Neural cell (in vitro differentiated cells): ENCODE results near the gene PADI2. TPM values are rescaled to one million over a fixed set of nuclear protein-coding genes. Genes with fewer than 3 reads are reported as not detected.

Experiments used
- H2AFZ ChIP-seq: fragments of 200-600, 300-800 bp; sonication (generic), shearing (Covaris generic); 2 replicates; pipeline ENCODE4 v1.6.0; 2014; ENCODE audit warnings: low read depth, mild to moderate bottlenecking, antibody characterized with exemption, low read length, moderate library complexity
- H3F3A ChIP-seq: fragments of 200-600 bp; shearing (Covaris generic); 2 replicates; pipeline ENCODE4 v1.6.1; 2016; ENCODE audit warnings: mild to moderate bottlenecking, moderate library complexity, mixed read lengths, antibody characterized with exemption, low read length; ENCODE audit not compliant: insufficient read depth, poor library complexity, severe bottlenecking
- H3K27ac ChIP-seq: fragments of 200-600, 300-800 bp; sonication (generic), shearing (Covaris generic); 2 replicates; pipeline ENCODE4 v1.5.1; 2014; ENCODE audit warnings: mild to moderate bottlenecking, low read length, moderate library complexity
- H3K27me3 ChIP-seq: fragments of 300-800, 200-600 bp; sonication (generic), shearing (Covaris generic); 2 replicates; pipeline ENCODE4 v1.6.0; 2014; ENCODE audit warnings: mild to moderate bottlenecking, low read depth, low read length, moderate library complexity; ENCODE audit not compliant: insufficient read depth
- H3K36me3 ChIP-seq: fragments of 300-800, 200-600 bp; sonication (generic), shearing (Covaris generic); 2 replicates; pipeline ENCODE4 v1.5.1; 2014; ENCODE audit warnings: mild to moderate bottlenecking, antibody characterized with exemption, low read length, moderate library complexity; ENCODE audit not compliant: insufficient read depth
- H3K4me2 ChIP-seq: fragments of 300-800, 200-600 bp; sonication (generic), shearing (Covaris generic); 2 replicates; pipeline ENCODE4 v1.6.0; 2014; ENCODE audit warnings: mild to moderate bottlenecking, low read length
- H3K4me3 ChIP-seq: fragments of 300-800, 200-600 bp; sonication (generic), shearing (Covaris generic); 2 replicates; pipeline ENCODE4 v1.5.1; 2014; ENCODE audit warnings: mild to moderate bottlenecking, low read length, moderate library complexity
- H3K79me2 ChIP-seq: fragments of 200-600 bp; shearing (Covaris generic); replicated peaks from 2 replicates; pipeline ENCODE4 v1.6.0; 2014; ENCODE audit warnings: mild to moderate bottlenecking, low read length, moderate library complexity; ENCODE audit not compliant: insufficient read depth
- H3K9ac ChIP-seq: fragments of 300-800, 200-600 bp; sonication (generic), shearing (Covaris generic); 2 replicates; pipeline ENCODE4 v1.6.1; 2016; ENCODE audit warnings: mild to moderate bottlenecking, low read length, mixed read lengths
- H3K9me2 ChIP-seq: fragments of 200-600 bp; shearing (Covaris generic); 2 replicates; pipeline ENCODE4 v1.6.1; 2016; ENCODE audit warnings: mild to moderate bottlenecking, low read length, mixed read lengths; ENCODE audit not compliant: insufficient read depth
- H3K9me3 ChIP-seq: fragments of 200-600, 300-800 bp; sonication (generic), shearing (Covaris generic); 2 replicates; pipeline ENCODE4 v1.6.1; 2016; ENCODE audit warnings: mild to moderate bottlenecking, mixed run types, low read length, moderate library complexity, mixed read lengths
- H4K20me1 ChIP-seq: fragments of 200-600 bp; shearing (Covaris generic); 2 replicates; pipeline ENCODE4 v1.6.1; 2016; ENCODE audit warnings: mild to moderate bottlenecking, mixed run types; ENCODE audit not compliant: insufficient read depth
- CTCF ChIP-seq: fragments of 450-650 bp; IDR thresholded peaks from 2 replicates; pipeline ENCODE4 v1.5.1; 2014; ENCODE audit warnings: antibody characterized with exemption, mild to moderate bottlenecking, moderate library complexity; ENCODE audit not compliant: poor library complexity, severe bottlenecking
- EP300 ChIP-seq: fragments of 450-650 bp; conservative IDR thresholded peaks from 2 replicates; pipeline ENCODE4 v1.6.1; 2014; ENCODE audit warnings: antibody characterized with exemption, mild to moderate bottlenecking, moderate library complexity; ENCODE audit not compliant: poor library complexity, severe bottlenecking
- EZH2 ChIP-seq: fragments of 200-600, 300-800 bp; shearing (Covaris generic), sonication (generic); IDR thresholded peaks from 2 replicates; pipeline ENCODE4 v1.6.1; 2014; ENCODE audit warnings: antibody characterized with exemption, low read length, borderline replicate concordance, mild to moderate bottlenecking; ENCODE audit not compliant: insufficient read depth, poor library complexity, severe bottlenecking
- MXI1 ChIP-seq: fragments of 450-650 bp; conservative IDR thresholded peaks from 2 replicates; pipeline ENCODE4 v1.6.1; 2014; ENCODE audit warnings: antibody characterized with exemption, mild to moderate bottlenecking; ENCODE audit not compliant: poor library complexity, severe bottlenecking
- POLR2AphosphoS5 ChIP-seq: IDR thresholded peaks from 2 replicates; pipeline ENCODE4 v1.6.1; 2012
- RAD21 ChIP-seq: fragments of 450-650 bp; conservative IDR thresholded peaks from 2 replicates; pipeline ENCODE4 v1.6.1; 2014; ENCODE audit warnings: antibody characterized with exemption, mild to moderate bottlenecking, moderate library complexity
- REST ChIP-seq: IDR thresholded peaks from 2 replicates; pipeline ENCODE4 v1.6.1; 2012; ENCODE audit warnings: borderline replicate concordance
- SMC3 ChIP-seq: fragments of 450-650 bp; conservative IDR thresholded peaks from 2 replicates; pipeline ENCODE4 v1.6.1; 2014; ENCODE audit warnings: antibody characterized with exemption, mild to moderate bottlenecking, moderate library complexity; ENCODE audit not compliant: poor library complexity
- TAF1 ChIP-seq: IDR thresholded peaks from 2 replicates; pipeline ENCODE4 v1.6.1; 2012; ENCODE audit warnings: low read depth
- polyA plus RNA-seq: library from polyadenylated mRNA; depleted of rRNA; stranded (reverse); fragments of >200 nt; gene quantifications from 2 replicates; pipeline ENCODE4 v1.2.3, GENCODE V29; 2014

Gene PADI2
- polyA plus RNA-seq, 1 donor from 2014 or later: 1.6 TPM

- H3F3A ChIP-seq: no peaks in the 10 kb centered on the region
- H3K9me2 ChIP-seq: no peaks in the 10 kb centered on the region
- H4K20me1 ChIP-seq: no peaks in the 10 kb centered on the region
- no peaks in the 10 kb centered on the region for H3K9me3 ChIP-seq
- no peak overlapping the region for H3K27ac ChIP-seq
- H3K79me2 ChIP-seq: no peaks in the 10 kb centered on the region
- H3K4me3 ChIP-seq: no peak overlapping the region
- H3K36me3 ChIP-seq: no peaks in the 10 kb centered on the region
- H2AFZ ChIP-seq: no peak overlapping the region
- no peak overlapping the region for H3K9ac ChIP-seq
- no peaks in the 10 kb centered on the region for H3K27me3 ChIP-seq
- TF ChIP-seq SMC3 (no peak), REST (no peak), TAF1 (no peak), RAD21 (no peak), EZH2 (no peak), POLR2AphosphoS5 (no peak), CTCF (no peak), EP300 (no peak), MXI1 (no peak)
- no peak overlapping the region for H3K4me2 ChIP-seq
Observed at GRCh38 chr1:17095141-17095540, 24.1 kb downstream of the PADI2 start.

- Histone ChIP-seq H3K9ac (no peak overlapping the region), H3K36me3 (no peaks in the 10 kb centered on the region), H3K4me3 (no peak overlapping the region), H3F3A (no peaks in the 10 kb centered on the region), H3K27me3 (no peaks in the 10 kb centered on the region), H2AFZ (no peak overlapping the region), H3K9me2 (no peaks in the 10 kb centered on the region), H3K9me3 (no peaks in the 10 kb centered on the region), H3K27ac (no peak overlapping the region), H4K20me1 (no peaks in the 10 kb centered on the region), H3K79me2 (no peaks in the 10 kb centered on the region), H3K4me2 (no peak overlapping the region)
- no peak for TF ChIP-seq CTCF
- no peak for TF ChIP-seq TAF1
- no peak for TF ChIP-seq RAD21
- TF ChIP-seq SMC3: no peak
- no peak for TF ChIP-seq REST
- TF ChIP-seq EZH2: no peak
- TF ChIP-seq EP300: no peak
- TF ChIP-seq POLR2AphosphoS5: no peak
- no peak for TF ChIP-seq MXI1
Observed at GRCh38 chr1:17094664-17095063, 24.6 kb downstream of the PADI2 start.
